ENCODE results near the gene ARHGAP4. TPM values are rescaled to one million over a fixed set of nuclear protein-coding genes. Genes with fewer than 3 reads are reported as not detected.
A peak's percentile ranks its signal among the peaks of the same experiment; 100 is the strongest.

The ARHGAP4 gene
- total RNA-seq, 1 donor: 3.0 TPM

DNA sequence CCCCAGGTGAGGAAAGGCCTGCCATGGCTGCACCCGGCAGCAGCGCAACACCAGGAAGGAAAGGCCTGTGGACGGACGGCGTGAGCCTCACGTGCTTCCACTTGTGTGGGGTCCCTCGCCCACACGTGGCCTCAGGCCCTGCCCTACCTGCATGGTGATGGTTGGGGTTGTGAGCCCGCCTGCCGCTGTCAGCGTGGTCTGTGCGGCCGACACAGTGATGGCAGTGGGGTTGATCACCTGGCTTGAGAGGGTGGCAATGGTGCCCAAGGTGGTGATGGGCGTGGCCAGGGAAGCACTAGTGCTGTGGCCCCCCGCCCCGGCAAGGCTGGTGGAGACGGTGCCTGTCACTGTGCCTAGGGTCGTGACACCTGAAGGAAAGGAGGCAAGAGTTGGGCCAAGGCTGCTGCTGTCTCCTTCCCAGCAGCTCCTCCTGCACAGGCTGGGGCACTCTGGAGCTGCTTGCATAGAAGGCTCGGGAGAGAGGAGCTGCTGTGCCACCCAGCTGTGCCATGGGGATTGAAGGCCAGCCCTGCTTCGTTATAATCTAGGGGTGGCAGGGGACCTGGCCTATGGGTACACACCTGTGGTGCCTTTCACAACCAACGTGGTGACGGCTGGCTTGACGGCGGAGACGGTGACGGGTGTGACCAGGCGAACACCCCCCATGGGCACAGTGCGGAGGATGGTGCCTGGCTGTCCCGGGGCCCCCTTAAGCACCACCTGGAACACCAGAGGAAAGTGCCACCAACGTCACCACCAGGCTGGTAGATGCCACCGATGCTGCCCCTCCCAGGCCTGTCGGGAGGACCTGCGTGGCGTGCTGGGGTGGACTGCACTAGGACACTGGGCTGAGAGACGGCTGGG, 30.2 kb upstream of the ARHGAP4 start:
- no peak for DNase-seq (ENCODE audit: low read depth)
- TF ChIP-seq, protein P1, sequence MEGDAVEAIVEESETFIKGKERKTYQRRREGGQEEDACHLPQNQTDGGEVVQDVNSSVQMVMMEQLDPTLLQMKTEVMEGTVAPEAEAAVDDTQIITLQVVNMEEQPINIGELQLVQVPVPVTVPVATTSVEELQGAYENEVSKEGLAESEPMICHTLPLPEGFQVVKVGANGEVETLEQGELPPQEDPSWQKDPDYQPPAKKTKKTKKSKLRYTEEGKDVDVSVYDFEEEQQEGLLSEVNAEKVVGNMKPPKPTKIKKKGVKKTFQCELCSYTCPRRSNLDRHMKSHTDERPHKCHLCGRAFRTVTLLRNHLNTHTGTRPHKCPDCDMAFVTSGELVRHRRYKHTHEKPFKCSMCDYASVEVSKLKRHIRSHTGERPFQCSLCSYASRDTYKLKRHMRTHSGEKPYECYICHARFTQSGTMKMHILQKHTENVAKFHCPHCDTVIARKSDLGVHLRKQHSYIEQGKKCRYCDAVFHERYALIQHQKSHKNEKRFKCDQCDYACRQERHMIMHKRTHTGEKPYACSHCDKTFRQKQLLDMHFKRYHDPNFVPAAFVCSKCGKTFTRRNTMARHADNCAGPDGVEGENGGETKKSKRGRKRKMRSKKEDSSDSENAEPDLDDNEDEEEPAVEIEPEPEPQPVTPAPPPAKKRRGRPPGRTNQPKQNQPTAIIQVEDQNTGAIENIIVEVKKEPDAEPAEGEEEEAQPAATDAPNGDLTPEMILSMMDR (IDR thresholded peaks at IDR 0.05; ENCODE audit: insufficient read depth, low read depth, low read length): no peak
- H3K4me3 ChIP-seq (ENCODE audit: low read depth, low read length): no peak overlapping the region

- TF ChIP-seq, protein P1 (IDR thresholded peaks at IDR 0.05; ENCODE audit: insufficient read depth, low read depth, low read length): no peak
- DNase-seq (ENCODE audit: low read depth): no peak
- H3K4me3 ChIP-seq (ENCODE audit: low read depth, low read length): no peak overlapping the region
Observed at GRCh38 chrX:153955228-153955732, 29.2 kb upstream of the ARHGAP4 start.

DNA sequence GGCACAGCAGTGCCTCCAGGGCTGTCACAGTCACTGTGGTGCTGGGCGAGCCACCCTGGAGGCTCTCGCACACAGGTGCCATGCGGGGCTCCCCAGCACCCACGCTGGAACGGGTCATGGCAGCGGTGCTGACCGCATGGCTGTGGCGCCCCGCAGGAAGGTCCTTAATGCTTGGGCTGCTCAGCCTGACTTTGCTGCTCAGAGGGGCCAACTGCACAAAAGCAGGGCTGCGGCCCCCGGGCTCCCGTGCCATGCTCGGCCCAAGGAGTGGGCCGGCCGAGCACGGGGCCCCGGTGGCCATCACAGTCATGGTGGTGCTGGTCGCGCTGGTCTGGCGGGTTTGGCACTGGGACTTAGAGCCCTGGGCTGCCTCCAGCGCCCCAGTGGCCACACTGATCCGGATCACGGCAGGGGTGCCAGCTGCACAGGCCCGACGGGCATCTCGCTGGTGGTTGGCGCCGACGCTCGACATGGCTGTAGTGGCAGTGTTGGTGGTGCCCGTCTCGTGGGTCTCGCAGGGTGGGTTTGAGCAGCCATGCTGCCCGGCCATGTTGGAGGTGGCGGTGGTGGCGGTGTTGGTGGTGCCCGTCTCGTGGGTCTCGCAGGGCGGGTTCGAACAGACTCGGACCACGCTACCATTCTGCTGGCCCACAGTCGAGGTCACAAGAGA, 28.6 kb upstream of the ARHGAP4 start:
- TF ChIP-seq, protein P1 (IDR thresholded peaks at IDR 0.05; ENCODE audit: insufficient read depth, low read depth, low read length): no peak
- H3K4me3 ChIP-seq (ENCODE audit: low read depth, low read length): no peak overlapping the region
- no peak for DNase-seq (ENCODE audit: low read depth)

DNA sequence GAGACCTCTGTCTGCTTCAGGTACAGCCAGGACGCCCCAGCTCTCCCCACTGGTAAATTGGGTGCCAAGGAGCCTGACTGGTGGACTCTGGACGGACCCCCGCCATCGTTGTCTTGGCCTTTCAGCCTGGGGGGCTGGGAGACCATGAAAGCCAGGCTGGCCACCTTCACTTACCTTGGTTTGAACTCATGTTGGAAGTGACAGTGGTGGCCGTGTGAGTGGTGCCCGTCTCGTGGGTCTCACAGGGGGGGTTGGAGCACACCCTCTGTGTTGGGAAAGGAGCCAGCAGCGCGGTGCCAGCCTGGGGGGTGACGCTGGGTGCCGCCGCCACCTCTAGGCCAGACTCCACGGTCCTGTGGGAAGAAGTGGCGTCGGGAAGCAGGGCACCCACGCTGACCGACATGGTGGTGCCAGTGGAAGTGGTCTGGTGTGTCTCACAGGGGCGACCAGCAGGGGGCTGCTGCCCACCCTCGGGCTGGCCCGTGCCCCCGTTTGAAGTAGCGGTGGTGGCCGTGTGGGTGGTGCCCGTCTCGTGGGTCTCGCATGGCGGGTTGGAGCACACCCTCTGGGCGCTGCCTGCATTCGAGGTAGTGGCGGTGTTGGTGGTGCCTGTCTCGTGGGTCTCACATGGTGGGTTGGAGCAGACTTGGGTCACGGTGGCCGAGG, 28.0 kb upstream of the ARHGAP4 start:
- no peak for DNase-seq (ENCODE audit: low read depth)

GRCh38 chrX:153953342-153953830, 27.3 kb upstream of the ARHGAP4 start:
- no peak overlapping the region for H3K4me3 ChIP-seq (ENCODE audit: low read depth, low read length)
- TF ChIP-seq, protein P1 (IDR thresholded peaks at IDR 0.05; ENCODE audit: insufficient read depth, low read depth, low read length): peak; percentile 88
- peak; percentile 57 for DNase-seq (ENCODE audit: low read depth)

More for the DNA sequence above, 28.0 kb upstream of the ARHGAP4 start:
- no peak overlapping the region for H3K4me3 ChIP-seq (ENCODE audit: low read depth, low read length)
- TF ChIP-seq, protein P1 (IDR thresholded peaks at IDR 0.05; ENCODE audit: insufficient read depth, low read depth, low read length): no peak

- no peak for DNase-seq (ENCODE audit: low read depth)
- TF ChIP-seq, protein P1 (IDR thresholded peaks at IDR 0.05; ENCODE audit: insufficient read depth, low read depth, low read length): no peak
- no peak overlapping the region for H3K4me3 ChIP-seq (ENCODE audit: low read depth, low read length)
Observed at GRCh38 chrX:153952373-153953026, 26.4 kb upstream of the ARHGAP4 start.

Data from fibroblast of villous mesenchyme (primary cell).